Left ventricle myocardium inferior (tissue), 1 donor: ENCODE results near the gene NOL4L. TPM values are rescaled to one million over a fixed set of nuclear protein-coding genes. Genes with fewer than 3 reads are reported as not detected.

Source experiments
- DNase-seq: peaks from one replicate; pipeline ENCODE4 v3.0.0-alpha.2; 2020
- H3K27ac ChIP-seq: fragments of 200-600 bp; replicated peaks from 2 replicates; pipeline ENCODE4 v1.8.0; 2021
- H3K27me3 ChIP-seq: fragments of 200-600 bp; 2 replicates; pipeline ENCODE4 v1.8.0; 2021; ENCODE audit warnings: low read depth
- H3K36me3 ChIP-seq: fragments of 200-600 bp; 2 replicates; pipeline ENCODE4 v1.8.0; 2021
- H3K4me1 ChIP-seq: fragments of 200-600 bp; 2 replicates; pipeline ENCODE4 v1.8.0; 2021
- H3K4me3 ChIP-seq: fragments of 200-600 bp; 2 replicates; pipeline ENCODE4 v1.8.0; 2021; ENCODE audit warnings: mild to moderate bottlenecking, moderate library complexity
- H3K9me3 ChIP-seq: fragments of 200-600 bp; replicated peaks from 2 replicates; pipeline ENCODE4 v1.8.0; 2021
- intact Hi-C: fragments of 100-400 bp; cut with micrococcal nuclease; formaldehyde crosslinking; loops from one replicate; pipeline ENCODE4 v1.11.0; 2022
- total RNA-seq: library from RNA; stranded (reverse); fragmentation: NEBNext Ultra II Directional; extraction: Animal tissue kit (Norgen Biotek cat#: 25700); gene quantifications from one replicate; pipeline ENCODE4 v1.2.1, GENCODE V29; 2021
- TF ChIP-seq, protein P1 (sequence below): fragments of 200-600 bp; IDR thresholded peaks from 2 replicates; pipeline ENCODE4 v1.8.0; 2021; ENCODE audit warnings: antibody characterized with exemption, mild to moderate bottlenecking, borderline replicate concordance
- donor health status: DM: no; HTN: yes; CAD: no; lungs with severe emphysema.

The NOL4L gene
- total RNA-seq, 1 donor from 2014 or later = 5.6 TPM

DNA sequence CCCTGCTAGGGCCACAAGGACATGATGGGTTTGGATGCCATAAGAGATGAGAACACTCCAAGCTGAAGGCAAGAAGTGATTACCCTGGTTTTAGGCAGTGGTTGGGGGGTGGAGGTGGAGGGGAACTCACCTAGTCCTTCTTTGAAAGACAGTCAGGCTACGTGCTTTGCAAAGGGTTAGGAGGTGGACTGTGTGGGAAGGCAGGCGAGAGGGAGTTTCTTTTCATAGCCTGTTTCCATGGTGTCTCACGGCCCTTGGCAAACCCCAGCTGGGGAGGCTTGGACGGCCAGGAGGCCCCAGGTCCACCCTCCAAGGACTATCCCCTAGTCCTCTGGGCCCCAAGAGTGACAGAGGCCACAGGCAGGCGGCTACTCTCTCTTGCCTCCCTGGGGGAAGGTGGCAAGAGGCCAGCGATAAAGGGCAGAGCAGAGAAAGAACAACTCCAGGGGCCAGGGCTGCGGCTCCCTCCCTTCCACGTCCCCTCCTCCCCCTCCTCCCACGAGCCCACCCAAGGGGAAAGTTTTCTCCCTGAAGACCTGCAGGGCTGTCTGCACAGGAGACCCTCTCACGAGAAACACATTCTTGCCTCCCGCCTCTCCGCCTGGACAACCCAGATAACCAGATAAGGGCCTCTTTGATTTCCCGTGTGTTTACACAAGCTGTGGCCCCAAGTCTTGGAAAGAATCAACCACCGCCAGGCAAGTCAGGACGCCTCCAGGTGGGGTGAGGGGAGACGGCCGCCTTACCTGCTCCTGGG lies 74.4 kb downstream of the NOL4L start:
- TF ChIP-seq, protein P1, sequence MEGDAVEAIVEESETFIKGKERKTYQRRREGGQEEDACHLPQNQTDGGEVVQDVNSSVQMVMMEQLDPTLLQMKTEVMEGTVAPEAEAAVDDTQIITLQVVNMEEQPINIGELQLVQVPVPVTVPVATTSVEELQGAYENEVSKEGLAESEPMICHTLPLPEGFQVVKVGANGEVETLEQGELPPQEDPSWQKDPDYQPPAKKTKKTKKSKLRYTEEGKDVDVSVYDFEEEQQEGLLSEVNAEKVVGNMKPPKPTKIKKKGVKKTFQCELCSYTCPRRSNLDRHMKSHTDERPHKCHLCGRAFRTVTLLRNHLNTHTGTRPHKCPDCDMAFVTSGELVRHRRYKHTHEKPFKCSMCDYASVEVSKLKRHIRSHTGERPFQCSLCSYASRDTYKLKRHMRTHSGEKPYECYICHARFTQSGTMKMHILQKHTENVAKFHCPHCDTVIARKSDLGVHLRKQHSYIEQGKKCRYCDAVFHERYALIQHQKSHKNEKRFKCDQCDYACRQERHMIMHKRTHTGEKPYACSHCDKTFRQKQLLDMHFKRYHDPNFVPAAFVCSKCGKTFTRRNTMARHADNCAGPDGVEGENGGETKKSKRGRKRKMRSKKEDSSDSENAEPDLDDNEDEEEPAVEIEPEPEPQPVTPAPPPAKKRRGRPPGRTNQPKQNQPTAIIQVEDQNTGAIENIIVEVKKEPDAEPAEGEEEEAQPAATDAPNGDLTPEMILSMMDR = no peak
- Histone ChIP-seq H3K27ac (no peak overlapping the region), H3K36me3 (no peaks in the 10 kb centered on the region), H3K4me1 (no peaks in the 10 kb centered on the region), H3K4me3 (no peak overlapping the region), H3K27me3 (no peaks in the 10 kb centered on the region), H3K9me3 (no peaks in the 10 kb centered on the region)
- intact Hi-C loops = no loop called here
- DNase-seq = no peak

DNA sequence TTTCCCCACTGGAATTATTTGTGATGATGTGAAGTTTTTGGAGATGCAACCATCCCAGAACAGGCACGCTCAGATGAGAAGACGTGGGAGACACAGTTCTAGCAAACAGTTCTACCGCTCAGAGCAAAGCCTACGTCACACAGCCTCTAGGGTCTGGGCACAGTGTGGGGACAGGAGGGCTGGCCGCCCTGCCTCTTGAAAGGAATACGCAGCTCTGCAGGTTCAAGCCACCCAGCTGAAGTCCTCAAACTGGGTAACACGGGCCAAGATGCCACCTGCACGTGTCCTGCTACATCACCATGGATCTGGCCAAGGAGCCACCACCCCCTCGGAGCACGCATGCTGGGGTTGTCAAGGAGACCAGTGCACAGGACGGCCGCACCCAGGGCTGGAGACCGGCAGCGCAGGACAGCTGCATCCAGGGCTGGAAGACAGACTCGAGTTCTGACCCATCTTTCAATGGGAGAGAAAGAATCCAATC lies 75.0 kb downstream of the NOL4L start:
- DNase-seq = no peak
- Histone ChIP-seq H3K4me1 (no peaks in the 10 kb centered on the region), H3K9me3 (no peaks in the 10 kb centered on the region), H3K36me3 (no peaks in the 10 kb centered on the region), H3K27ac (no peak overlapping the region), H3K27me3 (no peaks in the 10 kb centered on the region), H3K4me3 (no peak overlapping the region)
- TF ChIP-seq, protein P1 = no peak
- intact Hi-C loops = no loop called here

DNA sequence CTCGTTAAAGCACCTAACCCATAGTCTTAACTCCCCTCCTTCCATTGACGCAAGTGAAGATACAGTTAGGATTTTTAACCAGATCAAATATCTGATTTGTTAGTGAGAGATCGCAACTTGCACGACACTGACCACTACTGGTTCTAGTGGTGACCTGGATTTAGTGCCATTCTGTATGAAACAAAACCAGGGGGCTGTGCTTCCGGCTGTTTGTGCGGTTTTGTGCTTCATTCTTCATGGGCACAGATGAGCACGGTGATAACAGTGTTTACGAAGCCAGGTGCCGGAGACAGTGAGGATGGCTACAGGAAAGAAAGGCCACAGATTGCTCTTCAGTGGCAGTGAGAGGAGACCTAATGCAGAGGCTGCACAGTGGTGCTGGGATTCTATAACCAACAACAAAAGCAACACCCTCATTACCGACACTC lies 75.5 kb downstream of the NOL4L start:
- TF ChIP-seq, protein P1 = no peak
- Histone ChIP-seq H3K4me3 (no peak overlapping the region), H3K9me3 (no peaks in the 10 kb centered on the region), H3K36me3 (no peaks in the 10 kb centered on the region), H3K27me3 (no peaks in the 10 kb centered on the region), H3K4me1 (no peaks in the 10 kb centered on the region), H3K27ac (no peak overlapping the region)
- no peak for DNase-seq
- intact Hi-C loops = no loop called here

DNA sequence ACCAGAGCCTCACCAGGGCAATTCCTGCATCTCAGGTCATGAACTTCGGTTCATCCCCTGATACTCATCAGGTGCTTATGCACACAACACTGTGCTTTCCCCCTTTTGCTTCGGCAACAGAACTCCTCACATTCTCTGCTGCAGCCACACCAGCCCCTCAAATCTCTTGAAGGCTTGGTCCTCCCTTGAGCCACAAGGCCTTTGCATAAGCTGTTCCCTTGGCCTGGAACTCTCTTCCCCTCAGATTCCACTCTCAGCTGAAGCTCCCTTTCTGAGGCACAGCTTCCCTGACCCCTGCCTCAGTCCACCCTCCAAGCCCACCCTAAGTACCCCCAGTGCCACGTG lies 76.4 kb downstream of the NOL4L start:
- H3K9me3 ChIP-seq = no peaks in the 10 kb centered on the region
- no peaks in the 10 kb centered on the region for H3K36me3 ChIP-seq
- no peak for DNase-seq
- H3K27ac ChIP-seq = no peak overlapping the region
- intact Hi-C loops = no loop called here
- no peaks in the 10 kb centered on the region for H3K27me3 ChIP-seq
- no peaks in the 10 kb centered on the region for H3K4me1 ChIP-seq
- H3K4me3 ChIP-seq = no peak overlapping the region
- TF ChIP-seq, protein P1 = no peak

DNA sequence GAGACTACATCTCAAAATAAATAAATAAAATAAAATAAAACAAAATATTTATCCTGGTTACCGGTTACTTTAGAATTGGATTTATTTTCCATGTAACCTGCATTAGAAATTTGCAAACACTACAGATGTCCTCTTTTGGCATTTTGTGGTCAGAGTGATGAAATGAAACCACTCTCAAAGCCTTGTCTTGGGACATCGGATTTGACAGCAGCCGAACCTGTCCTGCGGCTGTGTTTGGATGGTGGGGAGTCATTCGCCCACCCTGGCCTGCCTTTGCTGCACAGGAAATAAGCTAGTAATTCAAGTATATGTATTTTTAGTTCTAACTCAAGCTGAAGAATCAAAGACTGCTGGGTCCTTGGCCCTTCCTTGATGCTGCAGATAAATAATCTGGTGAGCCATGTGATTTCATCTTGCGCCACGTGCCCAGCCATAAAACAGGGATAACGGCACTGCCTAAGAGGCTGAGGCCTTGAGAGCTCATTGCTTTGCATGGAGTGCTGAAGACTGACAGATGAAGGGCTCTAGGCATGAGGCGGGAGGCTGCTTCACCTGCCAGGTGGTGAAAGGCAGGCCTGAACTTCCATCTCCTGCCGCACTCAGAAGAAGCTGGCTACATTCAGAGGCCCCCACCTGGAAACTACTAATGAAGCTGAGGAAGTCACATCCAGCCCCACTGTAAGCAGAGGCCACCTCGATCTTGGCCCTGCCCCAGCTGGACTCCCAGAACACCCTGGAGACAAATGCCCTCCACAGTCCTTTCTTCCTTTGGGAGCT lies 76.9 kb downstream of the NOL4L start:
- TF ChIP-seq, protein P1 = no peak
- H3K9me3 ChIP-seq = no peaks in the 10 kb centered on the region
- DNase-seq = no peak
- no peaks in the 10 kb centered on the region for H3K36me3 ChIP-seq
- intact Hi-C loops = no loop called here
- no peaks in the 10 kb centered on the region for H3K27me3 ChIP-seq
- no peak overlapping the region for H3K4me3 ChIP-seq
- H3K4me1 ChIP-seq = no peaks in the 10 kb centered on the region
- H3K27ac ChIP-seq = no peak overlapping the region
